Fibroblast of upper back skin (primary cell): Measurements from ENCODE around the gene HSPA9.
"Not testable (repeated sequence)": the region's sequence is repeated elsewhere in the genome, so short reads cannot be mapped to it uniquely, and the experiment has no call there.

Experiments used
- DNase-seq: peaks from one replicate; pipeline ENCODE4 v3.0.0-alpha.2; 2013

HSPA9 gene

DNA sequence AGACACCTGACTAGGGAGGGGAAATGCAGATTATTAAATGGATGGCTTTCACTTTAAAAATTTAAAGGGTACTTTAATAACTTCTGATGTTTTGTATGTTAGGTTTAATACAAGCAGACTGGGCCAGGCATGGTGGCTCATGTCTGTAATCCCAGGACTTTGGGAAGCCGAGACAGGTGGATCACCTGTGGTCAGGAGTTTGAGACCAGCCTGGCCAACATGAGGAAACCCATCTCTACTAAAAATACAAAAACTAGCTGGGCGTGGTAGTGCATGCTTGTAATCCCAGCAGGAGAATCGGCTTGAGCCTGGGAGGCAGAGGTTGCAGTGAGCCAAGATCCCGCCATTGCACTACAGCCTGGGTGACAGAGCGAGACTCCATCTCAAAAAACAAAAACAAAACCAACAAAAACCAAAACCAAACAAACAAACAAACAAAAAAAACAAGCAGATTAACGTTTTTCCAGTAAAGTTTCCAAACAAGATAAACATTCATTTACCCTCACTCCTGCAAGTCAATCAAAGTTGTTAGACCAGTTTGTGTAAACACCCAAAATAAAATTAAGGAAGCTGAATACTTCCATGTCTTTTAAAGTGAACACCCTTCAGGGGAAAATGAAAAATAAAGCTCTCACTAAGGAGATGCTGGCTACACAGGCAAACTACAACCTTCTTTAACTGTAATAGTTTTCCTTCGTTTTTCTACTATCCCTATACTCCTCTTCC, 46.3 kb downstream of the HSPA9 start:
- no peak for DNase-seq

DNA sequence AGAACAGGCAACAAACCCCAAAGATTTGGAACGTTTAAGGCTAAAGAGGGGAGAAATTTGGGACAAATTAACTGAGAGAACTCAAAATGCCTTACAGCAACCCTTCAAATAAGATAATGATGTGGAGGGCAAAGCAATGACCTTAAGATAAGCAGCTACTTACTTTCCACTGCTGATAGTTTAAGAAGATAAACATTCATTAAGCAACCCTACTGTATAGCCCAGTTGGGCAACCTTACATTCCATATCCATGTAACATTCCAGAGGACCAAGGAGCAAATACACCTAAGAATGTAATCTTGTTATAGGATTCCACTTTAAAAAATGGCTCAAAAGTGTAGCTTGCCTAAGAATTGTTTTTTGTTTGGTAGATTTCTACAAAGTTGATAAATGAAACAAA, 47.0 kb downstream of the HSPA9 start:
- DNase-seq = no peak

DNA sequence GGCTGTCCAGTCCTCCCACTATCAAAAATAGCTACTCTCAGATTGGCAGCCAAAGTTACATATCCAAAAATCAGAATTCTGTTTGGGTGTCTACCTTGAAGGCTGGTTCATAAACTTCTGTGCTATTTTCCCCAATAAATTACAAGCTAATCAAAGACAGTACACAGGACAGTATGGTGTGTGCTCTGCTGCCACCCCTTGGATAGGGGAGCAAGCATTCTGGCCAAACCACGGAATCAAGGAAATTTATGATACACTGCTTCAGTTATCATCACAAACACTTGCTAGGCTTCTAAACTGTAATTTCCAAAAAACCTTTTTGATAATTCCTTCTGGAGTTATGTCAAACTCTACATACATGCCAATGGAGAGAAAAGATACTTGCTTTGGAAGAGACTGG, 48.0 kb downstream of the HSPA9 start:
- no peak for DNase-seq

DNA sequence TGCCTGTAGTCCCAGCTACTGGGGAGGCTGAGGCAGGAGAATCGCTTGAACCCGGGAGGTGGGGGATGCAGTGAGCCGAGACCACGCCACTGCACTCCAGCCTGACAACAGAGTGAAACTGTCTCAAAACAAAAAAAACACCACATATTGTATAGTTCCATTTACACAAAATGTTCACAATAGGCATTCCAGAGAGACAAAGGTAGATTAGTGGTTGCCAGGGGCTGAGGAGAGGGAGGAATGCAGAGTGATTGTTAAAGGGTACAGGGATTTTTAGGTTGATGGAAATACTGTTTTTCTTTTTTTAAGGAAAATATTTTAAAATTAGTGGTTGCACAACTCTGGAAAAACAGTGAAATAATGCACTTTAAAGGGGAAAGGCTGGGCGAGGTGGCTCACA, 51.8 kb downstream of the HSPA9 start:
- no peak for DNase-seq

DNA sequence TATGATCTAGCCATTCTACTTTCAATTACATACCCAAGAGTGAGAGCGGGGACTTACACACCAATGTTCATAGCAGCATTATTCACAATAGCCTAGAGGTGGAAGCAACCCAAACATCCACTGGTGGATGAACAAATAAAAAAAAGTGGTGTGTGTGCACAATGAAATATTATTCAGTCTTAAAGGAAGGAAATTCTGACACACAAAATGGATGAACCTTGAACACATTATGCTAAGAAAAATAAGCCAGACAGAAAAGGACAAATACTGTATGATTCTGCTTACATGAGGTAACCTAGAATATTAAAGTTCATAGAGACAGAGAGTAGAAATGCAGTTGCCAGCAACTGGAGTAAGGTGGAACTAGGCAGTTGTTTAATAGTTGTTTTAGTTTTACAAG, 54.2 kb downstream of the HSPA9 start:
- DNase-seq = no peak

DNA sequence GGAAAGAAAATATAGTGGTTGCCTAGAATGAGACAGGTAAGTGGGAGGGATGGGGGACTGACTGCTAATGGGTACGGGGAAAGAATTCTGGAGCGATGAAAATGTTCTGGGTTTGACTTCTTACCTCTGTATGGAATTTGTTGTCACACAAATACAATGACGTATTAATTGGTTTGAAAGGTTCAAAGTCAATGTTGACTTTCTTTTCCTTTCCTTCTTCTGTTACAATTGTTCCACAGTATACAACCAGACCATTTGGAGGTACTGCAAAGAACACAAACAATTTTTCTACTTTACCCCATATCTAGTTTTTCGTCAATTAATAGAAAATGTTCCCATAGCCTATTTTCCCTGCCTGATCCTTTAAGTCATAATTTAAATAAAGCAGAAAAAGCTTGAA, 57.8 kb downstream of the HSPA9 start:
- no peak for DNase-seq

DNA sequence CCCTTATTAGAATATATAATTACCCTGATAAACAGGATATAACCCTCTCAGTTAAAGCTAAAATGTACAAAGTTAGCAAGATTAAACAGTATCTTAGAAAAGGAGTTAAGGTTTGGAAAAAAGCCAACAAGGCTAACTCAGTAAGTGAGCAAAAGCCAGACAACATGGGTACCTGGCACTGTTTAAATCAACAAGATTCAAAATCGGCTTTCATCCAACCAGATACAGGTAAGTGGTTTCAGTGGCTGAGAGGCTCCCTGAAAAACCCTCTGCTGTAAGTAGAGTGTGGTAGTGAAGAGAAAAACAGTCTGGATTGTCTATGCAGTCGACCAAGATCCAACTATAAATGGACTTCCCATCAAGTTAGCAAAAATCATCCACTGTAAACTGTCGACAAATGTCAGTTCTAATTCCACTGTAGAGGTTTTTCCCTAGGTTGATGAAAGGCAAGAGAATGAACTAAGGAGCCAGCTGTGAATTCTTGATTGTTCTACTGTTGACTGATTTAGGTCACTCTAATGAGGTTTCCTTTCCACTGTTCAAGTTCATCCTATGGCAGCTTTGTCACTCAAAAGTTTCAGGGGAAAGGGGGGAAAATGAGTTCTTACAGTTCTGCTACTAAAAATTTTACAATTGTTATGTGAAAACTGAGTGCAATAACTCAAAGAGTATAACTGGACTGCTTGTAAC, 59.5 kb downstream of the HSPA9 start:
- DNase-seq = no peak

DNA sequence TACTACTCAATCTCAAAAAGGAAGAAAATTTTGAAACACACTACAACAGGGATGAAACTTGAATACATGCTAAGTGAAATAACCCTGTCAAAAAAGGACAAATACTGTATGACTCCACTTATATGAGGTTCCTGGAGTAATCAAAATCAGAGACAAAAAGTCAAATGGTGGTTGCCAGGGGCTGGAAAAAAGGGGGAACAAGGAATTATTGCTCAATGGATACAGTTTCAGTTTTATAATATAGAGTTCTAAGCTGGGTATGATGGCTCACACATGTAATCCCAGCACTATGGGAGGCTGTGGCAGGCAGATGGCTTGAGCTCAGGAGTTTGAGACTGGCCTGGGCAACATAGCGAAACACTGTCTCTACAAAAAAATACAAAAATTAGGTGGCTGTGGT, 61.2 kb downstream of the HSPA9 start:
- no peak for DNase-seq

DNA sequence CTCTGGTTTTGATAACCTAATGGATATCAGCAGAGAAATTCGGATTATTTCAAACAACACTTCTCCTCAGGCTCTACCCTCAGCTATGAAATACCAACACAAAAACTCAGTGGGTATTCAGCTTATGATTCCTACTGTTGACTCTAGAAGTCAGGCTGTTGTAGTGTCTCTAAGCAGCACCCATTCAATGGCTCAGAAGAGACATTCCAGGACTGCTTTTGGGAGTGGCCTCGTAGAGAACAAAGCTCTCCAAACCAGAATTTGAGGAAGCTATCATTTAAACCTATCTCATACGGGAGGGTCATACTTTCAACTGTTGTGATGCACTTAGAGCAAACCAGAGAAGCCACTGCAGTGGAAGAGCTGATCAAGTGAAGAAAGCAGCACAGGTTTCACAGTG, 66.2 kb downstream of the HSPA9 start:
- no peak for DNase-seq

DNA sequence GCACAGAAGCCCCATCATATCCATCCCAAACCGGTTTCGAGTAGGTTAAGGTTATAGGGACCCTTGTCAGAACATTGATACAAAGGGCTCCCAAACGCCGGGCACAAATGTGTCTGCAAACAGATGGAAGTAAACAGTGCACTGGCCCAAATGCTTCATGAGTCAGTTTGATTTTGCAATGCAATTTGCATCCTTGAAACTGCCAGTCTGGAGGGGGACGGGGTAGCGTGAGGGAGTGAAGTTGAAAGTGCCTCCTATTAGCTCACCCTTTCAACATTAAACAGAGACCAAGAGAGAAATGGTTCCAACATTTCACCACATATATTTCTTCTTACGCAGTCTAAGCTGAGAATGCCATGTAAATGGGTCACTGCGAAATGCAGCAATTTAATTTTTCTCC, 67.7 kb downstream of the HSPA9 start:
- not testable (repeated sequence) for DNase-seq

DNA sequence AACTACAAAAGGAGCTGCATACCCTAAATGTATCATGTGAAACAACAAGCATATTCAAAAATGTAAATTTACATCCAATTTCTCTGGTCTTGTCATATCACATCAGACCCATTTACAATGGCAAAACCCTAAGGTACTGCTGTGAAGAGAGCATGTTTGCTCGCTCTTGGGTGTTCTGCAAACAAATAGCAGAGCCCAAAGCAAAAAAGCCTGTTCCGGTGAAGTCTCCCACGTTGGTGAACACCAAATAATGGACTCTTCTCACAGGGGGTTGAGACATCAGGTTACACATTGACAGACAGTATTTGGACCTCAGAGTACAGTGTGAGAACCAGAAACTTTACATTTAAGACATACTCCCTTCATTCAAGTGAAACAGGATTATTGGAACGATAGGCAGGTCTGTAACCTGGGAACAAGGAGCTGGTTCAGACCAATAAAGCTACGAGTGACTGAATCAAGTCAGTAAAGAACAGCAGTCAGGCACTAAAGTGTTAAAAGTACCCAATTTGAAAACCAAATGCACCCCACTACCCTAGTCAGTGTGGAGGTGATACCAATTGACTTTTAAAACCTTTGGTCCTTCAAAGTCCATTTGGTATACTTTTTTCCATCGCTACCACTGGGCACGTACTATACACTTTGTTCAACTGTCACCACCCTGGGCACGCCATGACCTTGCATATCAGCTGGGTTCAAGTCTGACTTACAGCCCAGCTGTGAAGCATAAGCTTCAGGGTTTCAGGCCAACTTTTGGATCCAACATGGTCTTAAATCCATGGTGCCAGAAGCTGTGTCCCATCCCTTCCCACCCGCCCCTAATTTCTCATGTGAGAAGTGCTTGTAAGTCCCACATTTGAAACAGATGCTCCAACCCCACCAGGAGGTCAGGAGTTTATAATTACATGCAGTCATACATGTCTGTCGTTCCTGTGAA, 68.6 kb downstream of the HSPA9 start:
- DNase-seq = no peak

DNA sequence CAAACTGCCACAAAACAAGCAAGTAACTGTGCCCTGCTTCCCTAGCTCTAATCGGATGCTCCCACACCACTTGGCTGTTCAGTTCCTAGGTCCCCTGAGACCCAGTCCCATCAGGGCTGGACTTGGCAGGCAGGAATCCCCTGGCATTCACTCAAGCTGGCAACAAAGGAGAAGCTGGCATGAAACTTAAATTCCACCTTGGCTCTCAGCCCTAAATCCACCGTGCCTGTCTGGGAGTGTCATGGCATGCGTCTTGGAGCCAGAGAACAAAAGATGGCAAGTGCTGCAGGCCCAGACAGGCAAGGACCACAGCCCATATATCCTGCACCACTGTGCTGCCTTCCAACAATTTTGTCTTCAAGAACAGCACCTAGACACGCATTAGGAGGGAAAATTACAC, 70.4 kb downstream of the HSPA9 start:
- no peak for DNase-seq
